ENCODE measurements around the gene RTF1.
"Not testable (repeated sequence)": the region's sequence is repeated elsewhere in the genome, so short reads cannot be mapped to it uniquely, and the experiment has no call there.

Gene RTF1

GRCh38 chr15:41438206-41438605 is 21.3 kb downstream of the RTF1 start:
- no peak for DNase-seq

- not testable (repeated sequence) for DNase-seq
Observed at GRCh38 chr15:41438745-41439144, 21.9 kb downstream of the RTF1 start.

- DNase-seq: no peak
Observed at GRCh38 chr15:41443275-41443674, 26.4 kb downstream of the RTF1 start.

- no peak for DNase-seq
Observed at GRCh38 chr15:41445399-41445798, 28.5 kb downstream of the RTF1 start.

GRCh38 chr15:41462084-41462795 is 45.3 kb downstream of the RTF1 start:
- no peak for DNase-seq

GRCh38 chr15:41464889-41465580 is 48.1 kb downstream of the RTF1 start:
- DNase-seq: no peak

- no peak for DNase-seq
Observed at GRCh38 chr15:41465822-41466421, 49.0 kb downstream of the RTF1 start.

- DNase-seq: no peak
Observed at GRCh38 chr15:41466711-41467110, 49.8 kb downstream of the RTF1 start.

- not testable (repeated sequence) for DNase-seq
Observed at GRCh38 chr15:41469644-41470043, 52.7 kb downstream of the RTF1 start.

- no peak for DNase-seq
Observed at GRCh38 chr15:41473418-41473817, 56.5 kb downstream of the RTF1 start.

GRCh38 chr15:41474436-41474835 is 57.5 kb downstream of the RTF1 start:
- DNase-seq: no peak

GRCh38 chr15:41474941-41475340 is 58.0 kb downstream of the RTF1 start:
- DNase-seq: no peak

- no peak for DNase-seq
Observed at GRCh38 chr15:41476416-41477048, 59.6 kb downstream of the RTF1 start.

GRCh38 chr15:41480396-41481140 is 63.7 kb downstream of the RTF1 start:
- DNase-seq: no peak

- no peak for DNase-seq
Observed at GRCh38 chr15:41482110-41482877, 65.4 kb downstream of the RTF1 start.

- DNase-seq: peak; percentile 34
Observed at GRCh38 chr15:41483115-41483514, 66.2 kb downstream of the RTF1 start.

GRCh38 chr15:41483519-41483918 is 66.6 kb downstream of the RTF1 start:
- no peak for DNase-seq

- no peak for DNase-seq
Observed at GRCh38 chr15:41484937-41485625, 68.2 kb downstream of the RTF1 start.

- DNase-seq: no peak
Observed at GRCh38 chr15:41486286-41486685, 69.4 kb downstream of the RTF1 start.

GRCh38 chr15:41487381-41487780 is 70.5 kb downstream of the RTF1 start:
- no peak for DNase-seq

GRCh38 chr15:41487802-41488201 is 70.9 kb downstream of the RTF1 start:
- DNase-seq: no peak

GRCh38 chr15:41489641-41490040 is 72.7 kb downstream of the RTF1 start:
- DNase-seq: no peak
